Right atrium auricular region (tissue), 2 donors: ENCODE results near the gene CBLC. TPM values are rescaled to one million over a fixed set of nuclear protein-coding genes. Genes with fewer than 3 reads are reported as not detected.

Experiments
- DNase-seq: peaks from one replicate; pipeline ENCODE4 v3.0.0-alpha.2; 2019; ENCODE audit warnings: low spot score
- H3K27ac ChIP-seq, 2 donors: fragments of 200-600 bp; sonication (generic); 1 replicate in 1 of 2; 2 replicates in 1 of 2; pipeline ENCODE4 v1.5.1; 2016 to 2019
- H3K27me3 ChIP-seq, 2 donors: fragments of 200-600 bp; sonication (generic); one replicate each; pipeline versions ENCODE4 v1.5.1 to v1.6.0; 2017 to 2019
- H3K36me3 ChIP-seq: fragments of 200-600 bp; sonication (generic); one replicate; pipeline ENCODE4 v1.5.1; 2016
- H3K4me1 ChIP-seq, 2 donors: fragments of 200-600 bp; sonication (generic); one replicate each; pipeline versions ENCODE4 v1.5.1 to v1.6.0; 2017 to 2019
- H3K4me3 ChIP-seq, 2 donors: fragments of 200-600 bp; sonication (generic); 1 replicate in 1 of 2; 2 replicates in 1 of 2; pipeline ENCODE4 v1.5.1; 2017 to 2019; ENCODE audit warnings: mild to moderate bottlenecking in 1 of 2, moderate library complexity in 1 of 2
- H3K9me3 ChIP-seq, 2 donors: fragments of 200-600 bp; sonication (generic); one replicate each; pipeline ENCODE4 v1.5.1; 2019
- total RNA-seq, 2 donors: library from RNA; depleted of rRNA; stranded (reverse); fragments of >200 nt; gene quantifications; one replicate each; pipeline ENCODE4 v1.1.0, GENCODE V29; 2016
- TF ChIP-seq, protein P1 (sequence below), 2 donors: fragments of 200-600 bp; sonication (generic); IDR thresholded peaks; one replicate each; pipeline ENCODE4 v1.5.1; 2019; ENCODE audit warnings: antibody characterized with exemption in 2 of 2

The CBLC gene
- total RNA-seq, 2 donors from 2014 or later = not detected

DNA sequence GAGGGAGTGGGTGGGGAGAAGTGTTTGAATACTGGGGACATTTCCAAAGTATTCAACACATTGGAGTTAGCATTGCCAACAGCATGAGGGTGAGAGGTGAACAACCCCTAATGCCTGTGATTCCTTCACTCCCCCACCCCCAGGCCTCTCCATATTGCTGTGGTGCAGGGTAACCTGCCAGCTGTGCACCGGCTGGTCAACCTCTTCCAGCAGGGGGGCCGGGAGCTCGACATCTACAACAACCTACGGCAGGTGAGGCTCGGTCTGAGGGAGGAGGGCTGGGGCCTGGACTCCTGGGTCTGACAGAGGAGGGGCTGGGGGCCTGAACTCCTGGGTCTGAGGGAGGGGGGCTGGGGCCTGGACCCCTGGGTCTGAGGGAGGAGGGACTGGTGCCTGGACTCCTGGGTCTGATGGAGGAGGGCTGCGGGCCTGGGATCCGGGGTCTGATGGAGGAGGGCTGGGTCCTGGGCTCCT is 21.6 kb upstream of the CBLC start:
- Histone ChIP-seq H3K27me3 (no peaks in the 10 kb centered on the region), H3K4me3 (no peak overlapping the region), H3K9me3 (no peaks in the 10 kb centered on the region), H3K36me3 (peaks cover 39% of the 10 kb centered on the region), H3K4me1 (peaks cover 0 to 80% of the 10 kb centered on the region in 2 donors), H3K27ac (peak overlapping the region; percentile 92 to 93)
- TF ChIP-seq, protein P1, sequence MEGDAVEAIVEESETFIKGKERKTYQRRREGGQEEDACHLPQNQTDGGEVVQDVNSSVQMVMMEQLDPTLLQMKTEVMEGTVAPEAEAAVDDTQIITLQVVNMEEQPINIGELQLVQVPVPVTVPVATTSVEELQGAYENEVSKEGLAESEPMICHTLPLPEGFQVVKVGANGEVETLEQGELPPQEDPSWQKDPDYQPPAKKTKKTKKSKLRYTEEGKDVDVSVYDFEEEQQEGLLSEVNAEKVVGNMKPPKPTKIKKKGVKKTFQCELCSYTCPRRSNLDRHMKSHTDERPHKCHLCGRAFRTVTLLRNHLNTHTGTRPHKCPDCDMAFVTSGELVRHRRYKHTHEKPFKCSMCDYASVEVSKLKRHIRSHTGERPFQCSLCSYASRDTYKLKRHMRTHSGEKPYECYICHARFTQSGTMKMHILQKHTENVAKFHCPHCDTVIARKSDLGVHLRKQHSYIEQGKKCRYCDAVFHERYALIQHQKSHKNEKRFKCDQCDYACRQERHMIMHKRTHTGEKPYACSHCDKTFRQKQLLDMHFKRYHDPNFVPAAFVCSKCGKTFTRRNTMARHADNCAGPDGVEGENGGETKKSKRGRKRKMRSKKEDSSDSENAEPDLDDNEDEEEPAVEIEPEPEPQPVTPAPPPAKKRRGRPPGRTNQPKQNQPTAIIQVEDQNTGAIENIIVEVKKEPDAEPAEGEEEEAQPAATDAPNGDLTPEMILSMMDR (IDR thresholded peaks at IDR 0.05) = no peak
- DNase-seq = no peak

DNA sequence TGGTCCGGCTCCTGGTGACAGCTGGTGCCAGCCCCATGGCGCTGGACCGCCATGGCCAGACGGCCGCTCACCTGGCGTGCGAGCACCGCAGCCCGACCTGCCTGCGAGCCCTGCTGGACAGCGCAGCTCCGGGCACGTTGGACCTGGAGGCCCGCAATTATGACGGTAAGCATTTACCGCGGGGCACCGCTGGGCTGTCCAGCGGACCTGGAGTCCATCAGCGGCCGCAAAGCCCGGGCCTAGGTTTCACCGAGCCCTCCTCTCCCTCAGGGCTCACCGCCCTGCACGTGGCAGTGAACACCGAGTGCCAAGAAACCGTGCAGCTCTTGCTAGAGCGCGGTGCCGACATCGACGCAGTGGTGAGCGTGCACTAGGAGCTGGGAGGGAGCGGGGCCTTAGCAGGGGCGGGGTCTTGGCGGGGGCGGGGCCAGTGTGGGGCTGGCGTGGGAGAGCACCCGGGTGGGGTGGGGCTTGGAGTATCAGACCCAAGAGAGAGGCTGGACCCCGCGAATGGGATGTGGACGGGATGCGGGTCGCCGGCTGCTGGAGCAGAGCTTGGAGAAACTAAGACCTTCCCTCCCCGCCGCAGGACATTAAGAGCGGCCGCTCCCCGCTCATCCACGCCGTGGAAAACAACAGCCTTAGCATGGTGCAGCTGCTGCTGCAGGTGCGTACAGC is 20.5 kb upstream of the CBLC start:
- DNase-seq = peak; percentile 72
- H3K27ac ChIP-seq = peak overlapping the region; percentile 92 to 93
- H3K4me1 ChIP-seq = peaks cover 0 to 69% of the 10 kb centered on the region in 2 donors
- peak overlapping the region; percentile 27 to 51 for H3K4me3 ChIP-seq
- no peaks in the 10 kb centered on the region for H3K27me3 ChIP-seq
- H3K36me3 ChIP-seq = peaks cover 29% of the 10 kb centered on the region
- TF ChIP-seq, protein P1 (IDR thresholded peaks at IDR 0.05) = no peak
- H3K9me3 ChIP-seq = no peaks in the 10 kb centered on the region

DNA sequence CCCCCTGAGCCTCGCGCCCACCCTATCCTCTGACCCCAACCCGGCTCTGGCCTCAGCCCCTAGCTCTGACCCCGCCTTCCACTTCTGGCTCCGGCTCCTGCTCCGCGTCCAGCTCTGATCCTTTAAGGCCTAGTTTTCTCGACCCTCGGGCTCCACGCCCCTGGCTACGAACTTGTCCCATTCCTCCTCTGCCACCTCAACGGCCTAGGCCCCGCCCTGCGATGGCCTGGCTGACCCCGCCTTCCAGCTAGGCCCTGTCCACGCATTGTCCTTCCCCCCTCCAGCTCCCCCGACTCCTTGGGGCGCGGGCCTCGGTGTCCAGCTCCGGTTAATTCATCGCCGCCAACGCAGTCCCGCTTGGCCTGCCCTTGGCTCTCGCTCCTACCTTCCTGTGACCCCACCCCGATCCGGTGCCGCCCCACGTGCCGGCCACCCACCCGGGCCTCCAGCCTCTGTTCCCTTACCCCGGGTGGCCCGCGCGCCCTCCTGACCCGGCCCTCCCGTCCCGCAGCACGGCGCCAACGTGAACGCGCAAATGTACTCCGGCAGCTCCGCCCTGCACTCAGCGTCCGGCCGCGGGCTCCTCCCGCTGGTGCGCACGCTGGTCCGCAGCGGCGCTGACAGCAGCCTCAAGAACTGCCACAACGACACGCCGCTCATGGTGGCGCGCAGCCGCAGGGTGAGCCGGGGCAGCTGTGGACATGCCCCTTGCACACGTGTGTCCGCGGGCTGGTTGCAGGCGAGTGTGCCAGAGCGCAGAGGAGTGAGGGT is 19.8 kb upstream of the CBLC start:
- peaks cover 21% of the 10 kb centered on the region for H3K36me3 ChIP-seq
- TF ChIP-seq, protein P1 (IDR thresholded peaks at IDR 0.05) = peak in 1 of 2 donors; percentile 64
- peak overlapping the region; percentile 27 to 51 for H3K4me3 ChIP-seq
- DNase-seq = peak; percentile 82
- peaks cover 0 to 62% of the 10 kb centered on the region in 2 donors for H3K4me1 ChIP-seq
- H3K27ac ChIP-seq = peak overlapping the region; percentile 92 to 93
- H3K9me3 ChIP-seq = no peaks in the 10 kb centered on the region
- H3K27me3 ChIP-seq = no peaks in the 10 kb centered on the region

DNA sequence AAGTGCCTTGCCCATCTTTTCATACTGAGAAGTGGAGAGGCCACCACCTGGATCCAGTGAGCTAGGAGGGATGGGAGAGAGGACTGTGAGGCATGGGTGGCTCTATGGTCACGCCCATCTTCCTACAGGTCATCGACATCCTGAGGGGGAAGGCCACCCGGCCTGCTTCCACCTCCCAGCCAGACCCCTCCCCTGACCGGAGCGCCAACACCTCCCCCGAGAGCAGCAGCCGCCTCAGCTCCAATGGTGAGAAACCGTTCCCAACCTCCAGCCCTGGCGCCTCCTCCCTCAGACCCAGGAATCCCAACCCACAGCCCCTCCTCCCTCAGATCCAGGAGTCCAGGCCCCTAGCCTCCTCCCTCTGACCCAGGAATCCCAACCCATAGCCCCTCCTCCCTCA is 19.1 kb upstream of the CBLC start:
- peaks cover 0 to 56% of the 10 kb centered on the region in 2 donors for H3K4me1 ChIP-seq
- H3K36me3 ChIP-seq = peaks cover 20% of the 10 kb centered on the region
- peak overlapping the region; percentile 27 to 51 for H3K4me3 ChIP-seq
- TF ChIP-seq, protein P1 (IDR thresholded peaks at IDR 0.05) = no peak
- no peaks in the 10 kb centered on the region for H3K27me3 ChIP-seq
- peak overlapping the region; percentile 92 to 93 for H3K27ac ChIP-seq
- H3K9me3 ChIP-seq = no peaks in the 10 kb centered on the region
- DNase-seq = no peak

DNA sequence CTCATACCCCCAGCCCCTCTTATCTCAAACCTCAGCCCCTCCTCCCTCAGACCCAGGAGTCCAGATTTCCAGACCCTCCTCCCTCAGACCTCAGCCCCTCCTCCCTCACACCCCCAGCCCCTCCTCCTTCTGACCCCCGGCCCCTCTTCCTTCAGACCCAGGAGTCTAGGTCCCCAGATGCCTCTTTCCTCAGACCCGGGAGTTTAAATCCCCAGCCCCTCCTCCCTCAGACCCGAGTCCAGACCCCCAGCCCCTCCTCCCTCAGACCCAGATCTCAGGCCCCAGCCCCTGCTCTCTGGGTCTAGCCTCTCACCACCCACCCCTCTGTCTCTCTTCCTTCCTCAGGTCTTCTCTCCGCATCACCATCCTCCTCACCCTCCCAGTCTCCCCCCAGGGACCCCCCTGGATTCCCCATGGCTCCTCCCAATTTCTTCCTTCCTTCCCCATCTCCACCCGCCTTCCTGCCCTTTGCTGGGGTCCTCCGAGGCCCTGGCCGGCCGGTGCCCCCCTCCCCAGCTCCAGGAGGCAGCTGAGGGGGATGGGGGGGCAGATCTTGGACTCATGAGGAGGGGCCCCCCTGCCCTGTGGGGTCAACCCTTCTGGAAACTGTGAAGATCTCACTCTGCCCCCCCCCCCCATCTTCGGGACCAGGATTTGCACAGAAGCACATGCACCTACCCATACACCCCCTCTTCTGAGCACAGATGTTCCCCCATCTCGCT is 18.4 kb upstream of the CBLC start:
- Histone ChIP-seq H3K4me1 (peaks cover 0 to 50% of the 10 kb centered on the region in 2 donors), H3K27me3 (no peaks in the 10 kb centered on the region), H3K36me3 (peaks cover 20% of the 10 kb centered on the region), H3K4me3 (no peak overlapping the region), H3K9me3 (no peaks in the 10 kb centered on the region), H3K27ac (peak overlapping the region; percentile 92 to 93)
- TF ChIP-seq, protein P1 (IDR thresholded peaks at IDR 0.05) = no peak
- no peak for DNase-seq
